Thoracic aorta (tissue), 2 donors: Measurements from ENCODE around the gene CYB5R4. TPM values are rescaled to one million over a fixed set of nuclear protein-coding genes. Genes with fewer than 3 reads are reported as not detected.

Source experiments
- ATAC-seq: fragments of 150-250 bp; one replicate; pipeline ENCODE4 v1.8.0; 2017; ENCODE audit warnings: low read depth; ENCODE audit not compliant: insufficient number of reproducible peaks, low FRiP score
- DNase-seq: peaks from one replicate; pipeline ENCODE4 v3.0.0-alpha.2; 2020; ENCODE audit warnings: low spot score
- H3K27ac ChIP-seq, 2 donors: fragments of 200-600 bp; sonication (generic); 1 replicate in 1 of 2; 2 replicates in 1 of 2; pipeline ENCODE4 v1.5.1; 2016; ENCODE audit warnings: mild to moderate bottlenecking in 2 of 2, moderate library complexity in 2 of 2
- H3K27me3 ChIP-seq: fragments of 200-600 bp; sonication (generic); replicated peaks from 2 replicates; pipeline ENCODE4 v1.6.0; 2016; ENCODE audit warnings: mild to moderate bottlenecking; ENCODE audit not compliant: insufficient read depth
- H3K36me3 ChIP-seq: fragments of 200-600 bp; sonication (generic); one replicate; pipeline ENCODE4 v1.5.1; 2016
- H3K4me1 ChIP-seq, 2 donors: fragments of 200-600 bp; sonication (generic); 1 replicate in 1 of 2; 2 replicates in 1 of 2; pipeline versions ENCODE4 v1.5.1 to v1.6.0; 2016; ENCODE audit warnings: low read depth in 2 of 2, mild to moderate bottlenecking in 1 of 2; ENCODE audit not compliant: control insufficient read depth in 1 of 2
- H3K4me3 ChIP-seq: fragments of 200-600 bp; sonication (generic); 2 replicates; pipeline ENCODE4 v1.5.1; 2016; ENCODE audit warnings: mild to moderate bottlenecking
- H3K9me3 ChIP-seq: fragments of 200-600 bp; sonication (generic); 2 replicates; pipeline ENCODE4 v1.5.1; 2016
- CTCF ChIP-seq: fragments of 200-600 bp; sonication (generic); IDR thresholded peaks from one replicate; pipeline ENCODE4 v1.5.1; 2019; ENCODE audit warnings: antibody characterized with exemption
- total RNA-seq, 2 donors: library from RNA; depleted of rRNA; stranded (reverse); fragments of >200 nt; gene quantifications; one replicate each; pipeline versions ENCODE4 v1.1.0 to v1.2.3, GENCODE V29; 2016

CYB5R4 gene
- total RNA-seq, 2 donors from 2014 or later = 9.1 to 16.2 TPM

GRCh38 chr6:83824388-83824801 is 35.1 kb upstream of the CYB5R4 start:
- Histone ChIP-seq H3K27ac (no peak overlapping the region), H3K9me3 (no peaks in the 10 kb centered on the region), H3K36me3 (no peaks in the 10 kb centered on the region), H3K27me3 (no peaks in the 10 kb centered on the region), H3K4me1 (no peaks in the 10 kb centered on the region), H3K4me3 (no peak overlapping the region)
- no peak for TF ChIP-seq CTCF
- DNase-seq (no peak), ATAC-seq (no peak)

- no peaks in the 10 kb centered on the region for H3K36me3 ChIP-seq
- H3K27ac ChIP-seq = no peak overlapping the region
- no peak overlapping the region for H3K4me3 ChIP-seq
- no peaks in the 10 kb centered on the region for H3K27me3 ChIP-seq
- no peaks in the 10 kb centered on the region for H3K4me1 ChIP-seq
- H3K9me3 ChIP-seq = no peaks in the 10 kb centered on the region
- no peak for TF ChIP-seq CTCF
- DNase-seq (no peak), ATAC-seq (no peak)
Measured at GRCh38 chr6:83824831-83825230, 34.7 kb upstream of the CYB5R4 start.

GRCh38 chr6:83827050-83827449 is 32.4 kb upstream of the CYB5R4 start:
- H3K27me3 ChIP-seq = no peaks in the 10 kb centered on the region
- no peak overlapping the region for H3K4me3 ChIP-seq
- no peak for DNase-seq
- H3K36me3 ChIP-seq = no peaks in the 10 kb centered on the region
- no peak overlapping the region for H3K27ac ChIP-seq
- ATAC-seq = no peak
- no peaks in the 10 kb centered on the region for H3K4me1 ChIP-seq
- no peaks in the 10 kb centered on the region for H3K9me3 ChIP-seq
- TF ChIP-seq CTCF = no peak

- H3K4me1 ChIP-seq = no peaks in the 10 kb centered on the region
Measured at GRCh38 chr6:83838727-83839126, 20.8 kb upstream of the CYB5R4 start.

GRCh38 chr6:83844170-83844569 is 15.3 kb upstream of the CYB5R4 start:
- H3K27me3 ChIP-seq = no peaks in the 10 kb centered on the region
- no peaks in the 10 kb centered on the region for H3K9me3 ChIP-seq
- no peaks in the 10 kb centered on the region for H3K4me1 ChIP-seq
- no peak overlapping the region for H3K27ac ChIP-seq
- TF ChIP-seq CTCF = no peak
- H3K4me3 ChIP-seq = no peak overlapping the region
- ATAC-seq (no peak), DNase-seq (no peak)
- no peaks in the 10 kb centered on the region for H3K36me3 ChIP-seq

More at GRCh38 chr6:83838727-83839126, 20.8 kb upstream of the CYB5R4 start:
- ATAC-seq (no peak), DNase-seq (no peak)
- Histone ChIP-seq H3K27me3 (no peaks in the 10 kb centered on the region), H3K27ac (no peak overlapping the region), H3K4me3 (no peak overlapping the region), H3K9me3 (no peaks in the 10 kb centered on the region), H3K36me3 (no peaks in the 10 kb centered on the region)
- no peak for TF ChIP-seq CTCF
